GM10266 (cell line): ENCODE measurements around the gene POLR2C.
"Not testable (repeated sequence)": the region's sequence is repeated elsewhere in the genome, so short reads cannot be mapped to it uniquely, and the experiment has no call there.

ENCODE experiments used
- DNase-seq: peaks from one replicate; pipeline ENCODE4 v3.0.0; 2012; ENCODE audit errors: extremely low spot score
- CTCF ChIP-seq: IDR thresholded peaks from 2 replicates; pipeline ENCODE4 v1.5.1; 2012; ENCODE audit warnings: mild to moderate bottlenecking, low read depth; ENCODE audit not compliant: control insufficient read depth, insufficient read depth; ENCODE audit errors: missing control alignments

The POLR2C gene

GRCh38 chr16:57485916-57486857 is 23.7 kb downstream of the POLR2C start, which contains the start of gene DOK4:
Gene DOK4 (minus strand): TSS chr16:57486493. CDS start chr16:57479507, 6,986 bp downstream.
- DNase-seq: peak; percentile 97
- no peak for TF ChIP-seq CTCF

- no peak for DNase-seq
- no peak for TF ChIP-seq CTCF
Measured at GRCh38 chr16:57486858-57487834, 24.7 kb downstream of the POLR2C start.

GRCh38 chr16:57489229-57489628 is 26.8 kb downstream of the POLR2C start:
- no peak for TF ChIP-seq CTCF
- DNase-seq: no peak

GRCh38 chr16:57493767-57494166 is 31.3 kb downstream of the POLR2C start:
- no peak for TF ChIP-seq CTCF
- DNase-seq: no peak

GRCh38 chr16:57497121-57497520 is 34.6 kb downstream of the POLR2C start:
- no peak for DNase-seq
- no peak for TF ChIP-seq CTCF

GRCh38 chr16:57498031-57498430 is 35.6 kb downstream of the POLR2C start:
- DNase-seq: no peak
- no peak for TF ChIP-seq CTCF

GRCh38 chr16:57499941-57500340 is 37.5 kb downstream of the POLR2C start:
- not testable (repeated sequence) for DNase-seq
